DMS153 (cell line): ENCODE results near the gene OR10V1.
"Not testable (repeated sequence)": the region's sequence is repeated elsewhere in the genome, so short reads cannot be mapped to it uniquely, and the experiment has no call there.

Experiments
- DNase-seq: peaks from one replicate; lab custom pipeline; 2025; lab: John Stamatoyannopoulos, UW

Gene OR10V1

DNA sequence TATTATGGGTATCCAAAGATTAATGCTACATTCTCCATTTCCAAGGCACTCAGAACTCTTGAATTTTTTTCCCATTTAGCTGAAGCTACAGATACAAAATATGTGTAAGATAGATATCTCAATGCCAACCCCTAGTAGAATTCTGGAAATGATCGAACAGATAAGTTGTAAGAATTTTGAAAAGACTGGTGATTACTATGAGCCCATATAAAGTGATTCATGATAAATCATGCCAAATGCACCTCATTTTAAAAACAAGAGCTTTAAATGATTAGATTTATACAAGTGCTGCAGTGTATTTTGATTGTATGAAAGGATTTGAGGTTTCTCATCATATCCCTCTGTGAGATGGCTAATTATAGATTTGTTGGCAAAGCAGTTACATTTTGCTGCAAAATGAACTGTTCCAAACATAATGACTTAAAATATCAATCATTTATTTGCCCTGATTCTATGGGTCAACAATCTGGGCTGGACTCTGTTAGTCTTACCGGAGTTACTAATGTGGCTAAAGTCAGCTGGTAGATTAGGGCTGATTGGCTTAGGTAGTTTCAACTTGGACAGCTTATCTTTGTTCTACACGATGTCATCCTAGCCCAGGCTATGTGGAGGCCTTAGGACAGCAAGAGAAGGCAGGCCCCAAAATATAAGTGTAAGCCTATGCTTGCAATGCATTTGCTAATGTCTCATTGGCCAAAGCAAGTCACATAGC lies 3.4 kb downstream of the OR10V1 start:
- no peak for DNase-seq

DNA sequence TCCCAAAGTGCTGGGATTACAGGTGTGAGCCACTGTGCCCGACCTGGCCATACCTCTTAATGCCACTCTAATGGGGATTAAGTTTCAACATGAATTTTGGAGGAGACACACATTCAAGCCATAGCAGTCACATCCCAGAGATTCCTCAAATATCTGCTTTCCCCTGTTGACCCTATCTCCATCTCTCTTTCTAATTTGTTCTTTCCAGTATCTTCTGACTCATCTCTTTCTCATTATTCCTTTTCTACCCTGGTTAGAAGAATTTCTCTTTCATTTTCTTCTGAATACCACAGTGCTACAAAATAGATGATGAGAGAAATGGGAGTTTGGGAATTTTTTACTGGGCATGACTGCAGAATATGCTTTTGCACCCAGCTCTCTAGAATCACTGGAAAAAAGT lies 5.1 kb downstream of the OR10V1 start:
- no peak for DNase-seq

DNA sequence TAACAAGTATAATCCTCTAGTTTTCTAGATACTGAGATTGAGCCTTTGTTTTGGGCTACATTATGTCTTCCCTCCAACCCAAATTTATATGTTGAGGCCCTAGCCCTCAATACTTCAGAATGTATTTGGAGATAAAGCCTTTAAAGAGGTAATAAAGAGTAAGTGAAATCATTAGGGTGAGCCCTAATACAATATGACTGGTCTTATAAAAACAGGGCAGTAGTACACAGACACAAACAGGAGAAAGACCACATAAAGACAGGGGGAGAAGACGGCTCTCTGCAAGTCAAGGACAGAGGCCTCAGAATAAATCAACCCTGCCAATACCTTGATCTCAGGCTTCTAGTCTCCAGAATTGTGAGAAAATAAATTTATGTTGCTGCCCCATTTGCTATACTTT lies 6.3 kb downstream of the OR10V1 start:
- no peak for DNase-seq

DNA sequence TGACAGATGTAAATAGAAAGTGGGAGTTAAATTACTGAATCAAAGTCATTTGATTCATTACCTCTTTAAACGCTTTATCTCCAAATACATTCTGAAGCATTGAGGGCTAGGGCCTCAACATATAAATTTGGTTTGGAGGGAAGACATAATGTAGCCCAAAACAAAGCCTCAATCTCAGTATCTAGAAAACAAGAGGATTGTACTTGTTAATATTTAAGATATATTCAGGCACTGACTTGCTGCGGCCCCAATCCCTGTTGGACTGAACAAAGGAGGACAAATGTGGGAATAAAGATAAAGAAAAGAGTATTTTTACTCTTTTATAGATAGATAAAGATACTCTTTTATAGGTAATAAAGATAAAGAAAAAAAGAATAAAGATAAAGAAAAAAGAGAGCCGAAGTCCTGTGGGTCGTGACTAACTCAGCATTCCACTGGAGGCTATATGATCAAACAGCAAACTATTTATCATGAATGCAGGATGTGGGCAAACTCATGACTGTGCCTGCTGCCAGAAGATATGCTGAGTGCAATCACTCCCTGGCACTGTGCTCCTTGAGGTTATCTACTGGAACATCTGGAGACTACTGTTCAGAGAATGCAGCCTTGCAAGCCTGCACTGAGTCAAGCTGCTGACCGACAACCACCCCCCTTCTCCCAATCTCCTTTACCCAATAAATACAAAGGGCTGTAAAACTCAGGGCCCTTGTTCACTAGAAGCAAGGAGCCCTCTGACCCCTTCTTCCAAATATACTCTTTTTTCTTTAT lies 6.9 kb downstream of the OR10V1 start:
- no peak for DNase-seq

DNA sequence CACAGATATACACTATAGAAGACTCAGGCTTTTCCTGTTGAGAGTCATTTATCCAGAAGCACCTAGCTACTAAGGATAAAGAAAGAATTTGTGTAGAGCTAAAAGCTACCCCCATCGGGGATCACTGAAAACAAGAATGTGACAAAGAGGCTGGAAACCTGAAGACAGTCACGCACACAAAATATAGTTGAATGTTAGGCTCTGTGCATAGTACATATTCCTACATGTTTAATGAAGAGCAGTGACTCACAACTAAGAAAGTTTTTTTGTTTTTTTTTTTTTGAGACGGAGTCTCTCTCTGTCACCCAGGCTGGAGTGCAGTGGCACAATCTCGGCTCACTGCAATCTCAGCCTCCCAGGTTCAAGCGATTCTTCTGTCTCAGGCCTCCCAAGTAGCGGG lies 8.4 kb downstream of the OR10V1 start:
- no peak for DNase-seq

DNA sequence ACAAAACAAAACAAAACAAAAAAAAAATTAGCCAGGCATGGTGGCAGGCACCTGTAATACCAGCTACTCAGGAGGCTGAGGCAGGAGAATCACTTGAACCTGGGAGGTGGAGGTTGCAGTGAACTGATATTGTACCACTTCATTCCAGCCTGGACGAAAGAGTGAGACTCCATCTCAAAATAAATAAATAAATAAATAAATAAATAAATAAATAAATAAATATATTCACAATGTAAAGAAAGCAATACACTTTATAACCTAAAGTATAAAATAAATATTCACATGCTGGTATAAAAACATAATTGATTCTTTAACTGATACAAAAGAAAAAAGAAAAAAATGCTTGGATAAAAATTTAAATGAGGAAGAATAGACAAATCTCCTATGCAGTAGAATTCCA lies 10.1 kb downstream of the OR10V1 start:
- not testable (repeated sequence) for DNase-seq

DNA sequence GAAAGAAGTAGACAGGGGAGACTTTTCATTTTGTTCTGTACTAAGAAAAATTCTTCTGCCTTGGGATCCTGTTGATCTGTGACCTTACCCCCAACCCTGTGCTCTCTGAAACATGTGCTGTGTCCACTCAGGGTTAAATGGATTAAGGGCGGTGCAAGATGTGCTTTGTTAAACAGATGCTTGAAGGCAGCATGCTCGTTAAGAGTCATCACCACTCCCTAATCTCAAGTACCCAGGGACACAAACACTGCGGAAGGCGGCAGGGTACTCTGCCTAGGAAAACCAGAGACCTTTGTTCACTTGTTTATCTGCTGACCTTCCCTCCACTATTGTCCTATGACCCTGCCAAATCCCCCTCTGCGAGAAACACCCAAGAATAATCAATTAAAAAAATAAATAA lies 13.5 kb downstream of the OR10V1 start:
- DNase-seq: not testable (repeated sequence)

DNA sequence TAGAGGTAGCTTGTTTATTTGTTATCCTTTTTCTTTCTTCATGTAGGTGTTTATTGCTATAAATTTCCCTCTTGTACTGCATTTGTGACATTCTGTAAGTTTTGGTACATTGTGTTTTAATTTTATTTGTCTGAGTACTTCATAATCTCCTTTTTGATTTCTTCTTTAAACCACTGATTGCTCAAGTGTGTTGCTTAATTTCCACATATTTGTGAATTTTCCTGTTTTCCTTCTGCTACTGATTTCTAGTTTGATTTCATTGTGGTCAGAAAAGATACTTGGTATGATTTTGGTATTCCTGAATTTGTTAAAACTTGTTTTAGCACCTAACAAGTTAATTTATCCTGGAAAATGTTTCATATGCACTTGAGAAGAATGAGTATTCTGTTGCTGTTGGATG lies 15.1 kb downstream of the OR10V1 start:
- DNase-seq: no peak

DNA sequence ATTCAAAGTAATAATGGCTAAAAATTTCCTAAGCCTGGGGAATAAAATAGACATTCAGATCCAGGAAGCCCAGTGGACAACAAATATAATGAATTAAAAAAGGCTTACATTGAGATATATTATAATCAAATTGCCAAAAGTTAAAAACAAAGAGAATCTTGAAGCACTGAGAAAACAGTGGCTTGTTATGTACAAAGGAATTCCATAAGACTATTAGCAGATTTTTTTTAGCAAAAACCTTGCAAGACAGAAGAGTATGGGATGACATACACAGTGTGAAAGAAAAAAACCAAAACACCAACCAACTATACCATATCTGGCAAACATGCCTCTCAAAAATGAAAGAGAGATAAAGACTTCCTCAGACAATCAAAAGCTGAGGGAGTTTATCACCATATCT lies 20.7 kb downstream of the OR10V1 start:
- no peak for DNase-seq

DNA sequence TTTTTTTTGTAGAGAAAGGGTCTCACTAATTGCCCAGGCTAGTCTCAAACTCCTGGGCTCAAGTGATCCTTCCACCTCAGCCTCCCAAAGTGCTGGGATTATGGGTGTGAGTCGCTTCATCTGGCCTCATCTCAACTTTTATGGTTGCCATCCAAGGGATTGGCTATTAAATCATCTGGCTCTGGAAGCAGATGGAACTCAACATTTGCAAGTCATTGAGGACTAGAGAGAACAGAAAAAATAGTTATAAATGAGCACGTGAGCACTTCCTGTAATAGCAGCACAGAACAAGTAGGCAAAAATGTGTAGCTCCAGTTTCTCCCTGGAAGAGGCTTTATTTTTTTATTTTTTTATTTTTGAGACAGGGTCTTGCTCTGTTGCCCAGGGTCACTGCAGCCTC lies 22.5 kb downstream of the OR10V1 start:
- DNase-seq: no peak

DNA sequence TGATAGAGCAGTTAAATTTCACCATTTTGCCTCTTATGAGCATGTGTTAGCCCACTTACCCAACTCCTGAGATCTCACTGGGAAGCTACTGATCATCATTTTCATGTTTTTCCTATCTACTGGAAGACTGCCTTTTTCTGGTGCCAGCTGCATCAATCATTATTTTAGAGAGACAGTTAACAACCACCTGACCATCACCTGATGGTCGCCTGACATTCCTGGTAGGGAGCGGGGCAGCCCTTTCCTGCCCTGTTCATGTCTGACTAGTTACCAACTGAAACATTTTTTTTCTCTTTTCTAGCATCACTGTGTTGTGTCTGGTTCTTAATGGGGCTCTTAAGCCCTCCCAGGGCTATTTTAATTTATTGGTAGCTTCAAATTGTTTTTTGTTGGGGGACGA lies 24.6 kb downstream of the OR10V1 start:
- DNase-seq: no peak

DNA sequence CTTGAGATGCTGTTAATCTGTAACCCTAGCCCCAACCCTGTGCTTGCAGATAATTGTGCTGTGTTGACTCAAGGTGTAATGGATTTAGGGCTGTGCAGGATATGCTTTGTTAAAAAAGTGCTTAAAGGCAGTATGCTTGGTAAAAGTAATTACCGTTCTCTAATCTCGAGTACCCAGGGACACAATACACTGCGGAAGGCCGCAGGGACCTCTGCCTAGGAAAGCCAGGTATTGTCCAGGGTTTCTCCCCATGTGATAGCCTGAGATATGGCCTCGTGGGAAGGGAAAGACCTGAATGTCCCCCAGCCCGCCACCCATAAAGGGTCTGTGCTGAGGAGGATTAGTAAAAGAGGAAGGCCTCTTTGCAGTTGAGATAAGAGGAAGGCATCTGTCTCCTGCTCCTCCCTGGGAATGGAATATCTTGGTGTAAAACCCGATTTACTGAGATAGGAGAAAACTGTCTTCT lies 32.4 kb downstream of the OR10V1 start:
- peak; percentile 41 for DNase-seq

DNA sequence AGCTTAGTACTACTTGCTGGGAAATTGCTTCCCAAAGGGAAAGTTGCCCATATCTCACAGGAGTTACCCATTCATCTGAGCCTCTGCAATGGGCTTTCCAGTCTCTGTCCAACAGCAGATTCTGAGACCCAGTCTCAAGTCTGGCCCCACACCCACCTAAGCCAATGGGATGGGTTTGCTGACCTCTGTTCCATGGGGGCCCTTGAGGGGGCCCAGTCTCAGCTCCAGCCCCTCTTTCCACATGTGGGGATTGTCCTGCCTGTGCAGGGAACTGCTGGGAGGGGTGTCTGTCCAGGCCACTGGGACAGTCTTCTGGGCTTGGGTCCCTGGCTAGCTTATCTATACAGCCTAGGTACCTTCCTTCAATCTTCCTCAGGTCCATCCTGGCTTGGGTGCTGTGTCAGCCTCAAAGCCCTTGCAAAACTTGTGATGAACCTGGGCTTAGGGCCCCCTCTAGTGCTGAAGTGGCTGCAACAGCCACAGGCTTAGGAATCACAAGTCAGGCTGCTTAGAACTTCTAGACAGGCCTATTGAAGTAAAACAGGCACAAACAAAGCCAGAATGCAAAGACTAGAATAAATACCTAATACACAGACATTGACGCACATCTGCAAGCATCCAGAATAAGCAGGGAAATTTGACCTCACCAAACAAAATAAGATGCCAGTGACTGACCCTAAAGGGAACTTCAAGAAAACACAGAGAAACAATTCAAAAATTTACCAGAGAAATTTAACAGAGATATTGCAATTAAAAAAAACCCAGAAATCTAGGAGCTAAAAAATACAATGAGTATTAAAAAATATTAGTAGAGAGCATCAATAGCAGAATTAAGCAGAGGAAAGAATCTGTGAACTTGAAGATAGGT lies 33.1 kb downstream of the OR10V1 start:
- peak; percentile 51 for DNase-seq

DNA sequence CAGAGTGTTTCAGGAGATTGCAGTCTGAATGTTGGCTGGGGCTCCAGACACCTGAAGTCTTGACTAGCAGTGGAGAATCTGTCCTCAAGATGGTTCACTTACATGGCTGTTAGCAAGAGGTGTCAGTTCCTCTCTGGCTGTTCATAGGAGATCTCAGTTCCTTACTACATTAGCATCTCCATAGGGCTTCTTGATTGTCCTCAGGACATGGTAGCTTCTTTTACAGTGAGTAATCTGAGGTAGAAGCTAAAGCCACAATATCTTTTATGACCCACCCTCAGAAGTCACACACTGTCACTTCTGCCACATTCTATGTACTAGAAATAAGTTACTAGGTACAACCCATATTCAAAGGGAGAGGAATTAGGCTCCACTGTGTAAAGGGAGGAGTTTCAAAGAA lies 34.3 kb downstream of the OR10V1 start:
- no peak for DNase-seq

DNA sequence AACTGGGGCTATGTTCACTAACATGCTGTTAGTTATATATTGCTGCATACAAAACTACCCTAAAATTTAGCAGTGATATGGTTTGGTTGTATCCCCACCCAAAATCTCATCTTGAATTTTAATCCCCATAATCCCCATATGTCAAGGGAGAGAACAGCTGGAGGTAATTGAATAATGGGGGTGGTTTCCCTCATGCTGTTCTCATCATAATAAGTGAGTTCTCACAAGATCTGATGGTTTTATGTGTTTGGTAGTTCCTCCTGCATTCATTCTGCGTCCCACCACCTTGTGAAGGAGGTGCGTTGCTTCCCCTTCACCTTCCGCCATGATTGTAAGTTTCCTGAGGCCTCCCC lies 34.9 kb downstream of the OR10V1 start:
- no peak for DNase-seq

DNA sequence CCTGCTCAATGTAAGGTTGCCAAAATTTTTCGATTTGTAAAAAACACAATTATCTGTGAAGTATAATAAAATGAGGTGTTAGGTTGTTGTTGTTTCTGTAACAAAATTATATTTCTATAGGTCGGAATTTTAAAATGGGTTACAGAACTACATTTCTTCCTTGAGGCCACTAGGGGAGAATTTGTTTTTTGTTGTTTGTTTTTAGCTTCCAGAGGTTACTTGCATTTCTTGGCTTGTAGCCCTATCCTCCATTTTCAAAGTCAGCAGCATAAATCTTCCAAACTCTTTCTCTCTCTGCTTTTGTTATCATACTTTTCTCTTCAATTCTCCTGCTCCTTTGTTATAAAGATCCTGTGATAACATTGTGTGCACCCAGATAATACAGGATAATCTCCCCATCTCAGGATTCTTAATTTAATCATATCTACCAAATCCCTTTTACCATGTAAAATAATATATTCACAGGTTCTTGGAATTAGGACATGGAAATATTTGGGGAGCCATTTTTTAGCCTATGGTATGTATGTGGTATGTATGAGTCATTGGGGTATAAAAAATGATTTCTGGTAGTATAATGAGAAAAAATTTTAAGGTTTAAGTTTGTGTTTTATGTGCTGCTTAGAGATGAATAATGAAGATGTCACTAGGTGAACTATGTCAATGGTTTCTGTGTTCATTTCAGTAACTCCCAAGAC lies 35.4 kb downstream of the OR10V1 start:
- no peak for DNase-seq

DNA sequence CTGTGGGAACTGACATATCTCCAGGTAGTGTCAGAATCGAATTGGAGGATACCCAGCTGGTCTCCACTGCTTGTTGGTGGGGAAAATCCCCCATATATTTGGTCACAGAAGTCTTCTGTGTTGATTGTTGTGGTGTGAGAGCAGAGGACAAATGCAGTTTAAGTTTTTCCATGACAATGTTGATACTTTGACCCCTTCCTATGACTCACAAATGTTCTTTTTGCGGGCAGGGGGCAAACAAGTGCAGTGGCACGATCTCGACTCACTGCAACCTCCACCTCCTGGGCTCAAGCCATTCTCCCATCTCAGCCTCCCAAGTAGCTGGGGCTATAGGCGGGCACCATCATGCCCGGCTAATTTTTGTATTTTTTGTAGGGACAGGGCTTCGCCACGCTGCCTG lies 37.4 kb downstream of the OR10V1 start:
- DNase-seq: no peak

DNA sequence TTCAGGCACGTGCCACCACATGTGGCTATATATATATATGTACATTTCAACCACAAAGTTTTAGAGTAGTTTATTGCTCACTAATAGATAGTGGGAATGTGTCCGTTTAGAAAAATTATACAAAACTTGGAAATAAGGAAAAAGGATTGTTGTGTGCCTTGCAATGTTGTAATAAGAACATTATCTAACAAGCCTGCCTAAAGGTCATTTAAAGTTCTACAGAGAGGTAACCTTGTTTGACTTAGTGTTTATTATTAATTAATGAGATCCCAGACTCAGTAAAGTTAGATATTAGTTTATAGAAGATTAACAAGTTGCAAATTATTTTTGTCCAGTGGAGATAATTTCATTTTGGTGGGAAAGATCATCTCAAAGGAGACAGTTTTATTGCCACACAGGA lies 39.4 kb downstream of the OR10V1 start:
- DNase-seq: no peak

DNA sequence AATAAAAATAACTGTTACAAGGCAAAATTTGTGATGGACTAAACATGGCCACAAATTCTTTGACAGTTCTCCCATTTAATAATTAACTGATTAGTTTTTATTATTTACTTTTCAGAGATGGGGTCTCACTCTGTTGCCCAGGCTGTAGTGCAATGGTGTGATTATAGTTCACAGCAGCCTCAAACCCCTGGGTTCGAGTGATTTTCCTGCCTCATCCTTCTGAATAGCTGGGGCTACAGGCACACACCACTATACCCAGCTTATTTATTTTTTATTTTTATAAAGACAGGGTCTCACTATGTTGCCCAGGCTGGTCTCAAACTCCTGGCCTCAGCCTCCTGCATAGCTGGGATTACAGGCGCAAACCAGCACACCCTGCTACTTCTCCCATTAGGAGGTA lies 40.4 kb downstream of the OR10V1 start:
- no peak for DNase-seq

DNA sequence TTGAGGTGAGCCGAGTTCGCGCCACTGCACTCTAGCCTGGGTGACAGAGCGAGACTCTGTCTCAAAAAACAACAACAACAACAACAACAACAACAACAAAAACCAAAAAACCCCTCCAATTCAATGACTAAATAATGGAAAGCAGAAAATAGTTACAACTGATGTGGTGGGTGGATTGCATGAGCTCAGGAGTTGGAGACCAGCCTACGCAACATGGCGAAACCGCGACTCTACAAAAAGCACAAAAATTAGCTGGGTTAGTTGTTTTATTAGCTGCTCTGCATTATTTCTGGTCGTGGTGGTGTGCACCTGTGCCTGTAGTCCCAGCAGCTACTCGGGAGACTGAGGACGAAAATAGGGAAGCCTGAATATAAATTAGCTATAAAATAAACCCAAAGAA lies 42.2 kb downstream of the OR10V1 start:
- DNase-seq: no peak

DNA sequence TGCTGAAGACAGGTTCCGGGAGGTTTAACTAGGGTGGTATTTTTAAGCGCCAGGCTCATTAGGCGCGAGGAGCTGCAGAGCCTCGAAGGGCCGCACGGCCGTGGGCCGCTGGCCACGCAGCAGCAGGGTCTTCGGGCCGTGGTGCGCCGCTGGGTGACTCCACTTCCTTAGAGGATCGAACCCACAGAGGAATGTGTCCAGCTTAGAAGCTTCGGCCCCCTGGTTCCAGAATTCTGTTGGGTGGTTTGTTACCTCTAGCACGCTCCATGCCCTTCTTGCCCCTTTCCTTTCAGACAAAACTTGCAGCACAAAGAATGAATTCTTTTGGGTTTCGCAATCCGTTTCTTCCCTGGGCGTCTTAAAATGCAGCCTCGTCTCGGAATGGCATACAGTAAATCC lies 44.0 kb downstream of the OR10V1 start:
- no peak for DNase-seq

DNA sequence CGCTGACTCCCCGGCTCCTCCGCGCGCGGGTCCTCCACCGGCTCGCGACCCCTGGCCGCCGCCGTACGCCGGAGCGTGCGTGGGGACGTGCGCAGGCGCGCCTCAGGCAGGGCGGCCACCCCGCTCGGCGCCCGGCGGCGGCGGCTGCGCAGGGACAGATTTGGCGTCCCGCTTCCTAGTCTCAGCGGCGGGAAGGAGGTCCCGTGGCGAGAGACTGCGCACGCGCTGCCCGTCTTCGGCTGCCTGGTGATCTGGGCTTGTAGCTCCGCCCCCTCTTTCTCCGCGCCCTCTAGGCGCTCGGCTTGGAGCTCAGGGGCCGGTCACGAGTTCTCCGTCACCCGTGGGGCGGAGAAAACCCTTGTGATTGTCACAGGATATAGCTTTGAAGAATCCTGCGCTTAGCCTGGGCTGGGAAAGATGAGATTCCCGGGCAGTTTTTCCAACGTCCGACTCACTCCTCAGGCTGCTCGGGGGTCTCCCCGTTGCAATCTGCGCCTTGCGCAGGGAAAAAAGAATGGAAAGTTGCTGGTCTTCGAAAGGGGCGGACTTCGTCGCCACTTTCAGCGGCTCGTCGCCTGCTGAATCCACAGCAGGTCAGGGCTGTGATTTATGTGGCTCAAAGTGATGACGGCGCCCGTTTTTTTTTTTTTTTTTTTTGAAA lies 44.6 kb downstream of the OR10V1 start, which contains the start of gene PATL1:
PATL1 (minus strand) TSS at position 88 of the 661 bp plus-strand sequence. CDS start 142 bp downstream, outside the sequence.
- DNase-seq: peak; percentile 97
